GM12878 (cell line): ENCODE results near the gene UNC5B. TPM values are rescaled to one million over a fixed set of nuclear protein-coding genes. Genes with fewer than 3 reads are reported as not detected.

Source experiments
- ATAC-seq: fragments of 200-7000 bp; cut with Tn5 transposase; 3 replicates; pipeline ENCODE4 v1.9.1; 2020; ENCODE audit warnings: mild to moderate bottlenecking, moderate library complexity
- BruUV-seq: library from RNA; stranded (reverse); fragments of 400-500 nt; replicated peaks from 2 replicates; lab custom pipeline; 2021; lab: Mats Ljungman, UMichigan
- CTCF ChIA-PET: fragments of 300-600 bp; sonication (Branson Sonifier 250); formaldehyde crosslinking; extraction: SDS; loops from one replicate; lab custom pipeline; 2021; ENCODE audit warnings: inconsistent platforms; lab: Yijun Ruan, JAX
- POLR2A ChIA-PET: fragments of 350-600 bp; formaldehyde crosslinking; extraction: SDS; loops from one replicate; lab custom pipeline; 2021; ENCODE audit warnings: inconsistent platforms; lab: Charles Lee
- RAD21 ChIA-PET: fragments of 300-600 bp; sonication (Branson Sonifier 250); formaldehyde crosslinking; loops from one replicate; lab custom pipeline; 2023; ENCODE audit warnings: antibody characterized with exemption; ENCODE audit not compliant: unreplicated experiment; lab: Charles Lee
- SMC1A ChIA-PET: fragments of 300-600 bp; sonication (Branson Sonifier 250); formaldehyde crosslinking; loops from one replicate; lab custom pipeline; 2023; ENCODE audit not compliant: unreplicated experiment, uncharacterized antibody; lab: Charles Lee
- DNase-seq: peaks from one replicate; pipeline ENCODE4 v3.0.0-alpha.2; 2011; ENCODE audit warnings: low read depth, low spot score
- FAIRE-seq: peaks from 3 replicates; lab custom pipeline; 2011; peaks lifted over from hg19 to GRCh38; lab: Jason Lieb, UNC
- H2AFZ ChIP-seq: 2 replicates; pipeline ENCODE4 v1.6.0; 2011; ENCODE audit warnings: low read depth, low read length, control low read depth; ENCODE audit not compliant: control insufficient read depth
- H3K27ac ChIP-seq: 2 replicates; pipeline ENCODE4 v1.5.1; 2011; ENCODE audit warnings: control low read depth; ENCODE audit not compliant: control insufficient read depth, insufficient read depth
- H3K27me3 ChIP-seq, 2 experiments: replicated peaks in 1 of 2; 2 replicates each; pipeline versions ENCODE4 v1.6.0 to v1.6.1; 2011; ENCODE audit warnings: low read length in 1 of 2; ENCODE audit not compliant: control insufficient read depth in 2 of 2, insufficient read depth in 2 of 2
- H3K36me3 ChIP-seq, 2 experiments: 2 replicates each; pipeline ENCODE4 v1.5.1; 2011; ENCODE audit warnings: low read length in 1 of 2; ENCODE audit not compliant: control insufficient read depth in 2 of 2, insufficient read depth in 2 of 2
- H3K4me1 ChIP-seq: 2 replicates; pipeline ENCODE4 v1.6.1; 2011; ENCODE audit warnings: mild to moderate bottlenecking, low read length, moderate library complexity, mixed read lengths; ENCODE audit not compliant: control insufficient read depth, insufficient read depth
- H3K4me2 ChIP-seq: 2 replicates; pipeline ENCODE4 v1.6.0; 2011; ENCODE audit warnings: control low read depth; ENCODE audit not compliant: control insufficient read depth, insufficient read depth
- H3K4me3 ChIP-seq: fragments of 200-600 bp; sonication (generic); 2 replicates; pipeline ENCODE4 v1.5.1; 2016
- H3K79me2 ChIP-seq: 2 replicates; pipeline ENCODE4 v1.6.0; 2011; ENCODE audit warnings: low read length; ENCODE audit not compliant: control insufficient read depth, insufficient read depth
- H3K9ac ChIP-seq: 2 replicates; pipeline ENCODE4 v1.8.0; 2011; ENCODE audit warnings: low read length, control low read depth, mixed read lengths; ENCODE audit not compliant: control insufficient read depth, insufficient read depth
- H3K9me3 ChIP-seq: replicated peaks from 3 replicates; pipeline ENCODE4 v1.5.1; 2011; ENCODE audit warnings: mild to moderate bottlenecking, low read length; ENCODE audit not compliant: control insufficient read depth, insufficient read depth
- H4K20me1 ChIP-seq: 2 replicates; pipeline ENCODE4 v1.6.0; 2011; ENCODE audit not compliant: control insufficient read depth, insufficient read depth
- BCLAF1 ChIP-seq: fragments of 450-650 bp; IDR thresholded peaks from 2 replicates; pipeline ENCODE4 v1.6.1; 2017; ENCODE audit warnings: antibody characterized with exemption, mild to moderate bottlenecking, moderate library complexity
- CHD1 ChIP-seq: IDR thresholded peaks from 2 replicates; pipeline ENCODE4 v1.6.1; 2012; ENCODE audit warnings: low read depth, low read length, improper control_type of control experiment
- FOXK2 ChIP-seq: fragments of 450-650 bp; IDR thresholded peaks from 2 replicates; pipeline ENCODE4 v1.6.1; 2017; ENCODE audit warnings: mild to moderate bottlenecking, moderate library complexity
- FOXM1 ChIP-seq: IDR thresholded peaks from 2 replicates; pipeline ENCODE4 v1.6.1; 2012; ENCODE audit warnings: low read depth, mild to moderate bottlenecking, inconsistent platforms, low read length, moderate library complexity
- HDGF ChIP-seq: fragments of 450-650 bp; IDR thresholded peaks from 2 replicates; pipeline ENCODE4 v1.6.1; 2016; ENCODE audit warnings: antibody characterized with exemption
- IKZF1 ChIP-seq: fragments of 450-650 bp; conservative IDR thresholded peaks from 2 replicates; pipeline ENCODE4 v1.6.1; 2017; ENCODE audit warnings: antibody characterized with exemption, mild to moderate bottlenecking
- MTA3 ChIP-seq: IDR thresholded peaks from 2 replicates; pipeline ENCODE4 v1.6.1; 2012; ENCODE audit warnings: low read length, inconsistent platforms, borderline replicate concordance
- NFYA ChIP-seq: IDR thresholded peaks from 2 replicates; pipeline ENCODE4 v1.6.1; 2011; ENCODE audit warnings: low read depth, mild to moderate bottlenecking, low read length, improper control_type of control experiment, borderline replicate concordance
- PAX5 ChIP-seq: IDR thresholded peaks from 2 replicates; pipeline ENCODE4 v1.6.1; 2011; ENCODE audit warnings: low read depth, low read length, borderline replicate concordance
- PML ChIP-seq: IDR thresholded peaks from 2 replicates; pipeline ENCODE4 v1.6.1; 2012; ENCODE audit warnings: low read length, inconsistent platforms
- POLR2A ChIP-seq: IDR thresholded peaks from 2 replicates; pipeline ENCODE4 v1.6.1; 2011; ENCODE audit warnings: low read depth, mild to moderate bottlenecking, low read length
- SIX5 ChIP-seq: IDR thresholded peaks from 2 replicates; pipeline ENCODE4 v1.6.1; 2011; ENCODE audit warnings: mild to moderate bottlenecking, low read depth, low read length, moderate library complexity; ENCODE audit not compliant: severe bottlenecking
- SMAD1 ChIP-seq: fragments of 450-650 bp; IDR thresholded peaks from 2 replicates; pipeline ENCODE4 v1.6.1; 2018; ENCODE audit warnings: mild to moderate bottlenecking, low read depth; ENCODE audit not compliant: partially characterized antibody
- SMARCA5 ChIP-seq: fragments of 450-650 bp; IDR thresholded peaks from 2 replicates; pipeline ENCODE4 v1.6.1; 2017; ENCODE audit warnings: mild to moderate bottlenecking
- SP1 ChIP-seq: IDR thresholded peaks from one replicate; pipeline ENCODE4 v1.6.1; 2011; ENCODE audit warnings: low read depth, low read length
- STAT1 ChIP-seq: fragments of 450-650 bp; conservative IDR thresholded peaks from 2 replicates; pipeline ENCODE4 v1.6.1; 2014; ENCODE audit warnings: antibody characterized with exemption, mild to moderate bottlenecking
- ZNF592 ChIP-seq: fragments of 450-650 bp; IDR thresholded peaks from 2 replicates; pipeline ENCODE4 v1.6.1; 2017; ENCODE audit warnings: mild to moderate bottlenecking, moderate library complexity
- WGBS: methylation state at CpG from one replicate; pipeline ENCODE4 v1.1.6; 2016; ENCODE audit warnings: low lambda C conversion rate; ENCODE audit not compliant: insufficient replicate concordance, insufficient coverage; ENCODE audit errors: missing lambda C conversion rate; 5-methylcytosine and 5-hydroxymethylcytosine counted together
- in situ Hi-C: fragments of 300-500 bp; cut with MboI; formaldehyde crosslinking; loops from 9 replicates; pipeline ENCODE4 v1.14.3; 2018; ENCODE audit warnings: mixed read lengths
- intact Hi-C: fragments of 100-400 bp; cut with micrococcal nuclease; formaldehyde crosslinking; loops from one replicate; pipeline ENCODE4 v1.14.2; 2022; ENCODE audit not compliant: unreplicated experiment
- polyA plus RNA-seq, 11 experiments: library from polyadenylated mRNA; depleted of rRNA in 4 of 11; unstranded in 6 of 11; stranded (reverse) in 5 of 11; fragments of >200 nt; fragmentation: Nextera tagmentation in 4 of 11; fragmentation: Illumina TruSeq in 1 of 11; extraction: Ambion mirVana in 4 of 11; extraction: Trizol in 1 of 11; gene quantifications; 1 replicate in 1 of 11; 2 replicates in 10 of 11; pipeline versions ENCODE4 v1.2.1 to v1.2.3, GENCODE V29; 2011 to 2016; ENCODE audit warnings: inconsistent platforms in 2 of 11, missing spikeins in 2 of 11, low read depth in 1 of 11
- total RNA-seq, 4 experiments: library from RNA; depleted of rRNA in 3 of 4; stranded (reverse); fragments of >200 nt in 3 of 4; fragmentation: Illumina TruSeq in 1 of 4; extraction: Trizol in 1 of 4; gene quantifications; 2 replicates each; pipeline versions ENCODE4 v1.2.1 to v1.2.3, GENCODE V29; 2013 to 2021

Gene UNC5B
- total and polyA plus RNA-seq, 10 of the 15 experiments (the other 5 are each of a cell fraction or from before 2014, with no cell fraction given), result 0.03 to 0.08 TPM; not detected in 8

- Histone ChIP-seq H3K4me1 (no peaks in the 10 kb centered on the region), H3K4me2 (no peak overlapping the region), H3K9ac (no peak overlapping the region), H3K27me3 (peaks cover 0 to 2% of the 10 kb centered on the region in 2 experiments; a peak in 3 of 4 replicates), H3K9me3 (no peaks in the 10 kb centered on the region), H3K79me2 (no peaks in the 10 kb centered on the region), H2AFZ (no peak overlapping the region), H3K4me3 (no peak overlapping the region), H4K20me1 (no peaks in the 10 kb centered on the region), H3K36me3 (no peaks in the 10 kb centered on the region), H3K27ac (no peak overlapping the region)
- ChIA-PET POLR2A (no interaction called here), SMC1A (no interaction called here), CTCF (interaction anchor here (1.0 kb wide), 2 partner anchors 9 to 364 kb away, joined by 3 to 5 read pairs; no protein-coding TSS in a partner anchor), RAD21 (no interaction called here)
- no TSS peak for BruUV-seq
- 33% methylated on average over 8 of the region's 8 CpGs for WGBS
- intact Hi-C loops, result loop anchor here (5.0 kb wide), 1 partner anchor 340 kb away; no protein-coding TSS in a partner anchor
- DNase-seq (no peak), FAIRE-seq (no peak), ATAC-seq (no peak)
- in situ Hi-C loops, result no loop called here
- TF ChIP-seq ZNF592, result no peak
- TF ChIP-seq HDGF, result no peak
- no peak for TF ChIP-seq IKZF1
- no peak for TF ChIP-seq MTA3
- TF ChIP-seq FOXM1, result no peak
- no peak for TF ChIP-seq BCLAF1
- TF ChIP-seq PML, result no peak
- TF ChIP-seq NFYA, result no peak
- TF ChIP-seq SP1, result no peak
- TF ChIP-seq STAT1, result no peak
- no peak for TF ChIP-seq SIX5
- TF ChIP-seq SMARCA5, result no peak
- no peak for TF ChIP-seq SMAD1
- TF ChIP-seq PAX5, result no peak
- TF ChIP-seq POLR2A, result no peak
- no peak for TF ChIP-seq CHD1
- no peak for TF ChIP-seq FOXK2
Observed at GRCh38 chr10:71266918-71267442, 54.6 kb downstream of the UNC5B start.
